ENCODE results near the gene BEND7. TPM values are rescaled to one million over a fixed set of nuclear protein-coding genes. Genes with fewer than 3 reads are reported as not detected.

The BEND7 gene
- total and polyA plus RNA-seq, 2 of the 8 experiments (the other 6 are each of a cell fraction or from before 2014, with no cell fraction given) = 1.9 to 8.2 TPM

Small RNAs within 50 kb of the gene (small RNA-seq; reads per million reads assigned to genes)
- gene RF00019 (ENCODE audit: insufficient read depth) = not detected

Other genes starting within 250 kb of the BEND7 start
- 22.7 and 23.2 TPM in 2 replicates for gene PHYH, start 228.9 kb downstream of the BEND7 start, total RNA-seq (2021; fragmentation: NEBNext Ultra II Directional; extraction: Animal tissue kit (Norgen Biotek cat#: 25700))
- gene PHYH, start 228.9 kb downstream of the BEND7 start, polyA plus RNA-seq (2011; rRNA removed) = 22.0 and 22.9 TPM in 2 replicates
- 633 and 683 TPM in 2 replicates for gene SEPHS1, start 180.7 kb downstream of the BEND7 start, total RNA-seq (2021; fragmentation: NEBNext Ultra II Directional; extraction: Animal tissue kit (Norgen Biotek cat#: 25700))
- gene SEPHS1, start 180.7 kb downstream of the BEND7 start, polyA plus RNA-seq (2011; rRNA removed) = 226 and 270 TPM in 2 replicates
- 12.1 and 12.6 TPM in 2 replicates for gene PRPF18, start 58.0 kb upstream of the BEND7 start, total RNA-seq (2021; fragmentation: NEBNext Ultra II Directional; extraction: Animal tissue kit (Norgen Biotek cat#: 25700))
- 1.8 and 3.8 TPM in 2 replicates for gene PRPF18, start 58.0 kb upstream of the BEND7 start, polyA plus RNA-seq (2011; rRNA removed)